Cardiac septum (tissue), 1 donor: ENCODE results near the gene PRC1. TPM values are rescaled to one million over a fixed set of nuclear protein-coding genes. Genes with fewer than 3 reads are reported as not detected.
"Not testable (repeated sequence)": the region's sequence is repeated elsewhere in the genome, so short reads cannot be mapped to it uniquely, and the experiment has no call there.

Experiments
- DNase-seq: peaks from one replicate; pipeline ENCODE4 v3.0.0-alpha.2; 2020; ENCODE audit warnings: low spot score
- intact Hi-C: fragments of 100-400 bp; cut with DNase I; formaldehyde crosslinking; loops from one replicate; pipeline ENCODE4 v1.14.0; 2022
- long read RNA-seq: library from polyadenylated mRNA; unstranded; transcript quantifications from one replicate; pipeline ENCODE4 v2.0.0, GENCODE V29; 2021
- total RNA-seq: library from RNA; stranded (reverse); fragmentation: NEBNext Ultra II Directional; extraction: Animal tissue kit (Norgen Biotek cat#: 25700); gene quantifications from one replicate; pipeline ENCODE4 v1.2.1, GENCODE V29; 2021
- donor health status: DM: no; HTN: no; CAD: no.

Gene PRC1, protein sequence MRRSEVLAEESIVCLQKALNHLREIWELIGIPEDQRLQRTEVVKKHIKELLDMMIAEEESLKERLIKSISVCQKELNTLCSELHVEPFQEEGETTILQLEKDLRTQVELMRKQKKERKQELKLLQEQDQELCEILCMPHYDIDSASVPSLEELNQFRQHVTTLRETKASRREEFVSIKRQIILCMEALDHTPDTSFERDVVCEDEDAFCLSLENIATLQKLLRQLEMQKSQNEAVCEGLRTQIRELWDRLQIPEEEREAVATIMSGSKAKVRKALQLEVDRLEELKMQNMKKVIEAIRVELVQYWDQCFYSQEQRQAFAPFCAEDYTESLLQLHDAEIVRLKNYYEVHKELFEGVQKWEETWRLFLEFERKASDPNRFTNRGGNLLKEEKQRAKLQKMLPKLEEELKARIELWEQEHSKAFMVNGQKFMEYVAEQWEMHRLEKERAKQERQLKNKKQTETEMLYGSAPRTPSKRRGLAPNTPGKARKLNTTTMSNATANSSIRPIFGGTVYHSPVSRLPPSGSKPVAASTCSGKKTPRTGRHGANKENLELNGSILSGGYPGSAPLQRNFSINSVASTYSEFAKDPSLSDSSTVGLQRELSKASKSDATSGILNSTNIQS
- 3.1 TPM for total RNA-seq
- long read RNA-seq, partial matches to known transcripts: 2 of 2 reads
- long read RNA-seq, other reads (novel, unspliced or antisense): 0 of 2 reads

DNA sequence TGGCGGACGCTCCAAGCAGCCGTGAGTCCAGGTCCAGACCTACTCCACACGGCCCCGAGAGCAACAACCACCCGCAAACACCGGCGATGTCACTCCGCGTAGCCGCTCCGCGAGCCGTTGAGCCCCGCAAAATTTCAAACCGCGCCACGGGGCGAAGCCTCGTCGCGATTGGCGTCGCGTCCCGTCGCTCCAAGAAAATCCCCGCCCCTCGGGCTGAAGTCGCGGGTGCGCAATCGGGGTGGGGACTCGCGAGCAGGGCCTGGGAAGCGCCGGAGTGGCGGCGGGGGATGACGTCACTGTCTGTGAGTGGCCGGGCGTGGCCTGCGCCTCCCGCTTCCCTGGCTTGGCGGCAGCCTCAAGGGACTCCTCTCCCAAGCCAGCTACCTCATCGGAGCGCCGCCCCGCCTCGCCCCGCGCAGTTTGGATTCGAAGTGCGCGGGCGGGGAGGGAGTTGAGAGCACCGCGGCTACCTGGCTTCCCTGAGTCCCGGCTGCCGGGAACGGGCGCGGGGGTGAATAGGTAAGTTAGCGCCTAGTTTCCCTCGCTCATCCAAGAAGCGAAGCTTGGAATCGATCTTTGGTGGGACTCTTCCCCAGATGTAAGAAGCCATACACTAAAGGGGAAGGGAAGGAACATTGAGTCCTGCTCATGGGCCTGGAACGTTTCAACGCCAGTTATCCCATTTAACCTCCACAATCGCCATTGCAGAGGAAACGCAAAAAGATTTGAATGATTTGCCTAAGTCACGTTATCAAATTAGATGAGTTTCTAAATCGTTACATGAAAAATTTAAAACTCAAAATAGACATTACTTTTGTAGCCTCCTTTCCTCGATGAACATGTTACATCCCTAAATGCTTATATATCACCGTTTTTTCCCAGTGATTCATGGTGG lies at the start of gene PRC1:
TSS of gene PRC1 (minus strand) at position 119 of the 895 bp plus-strand sequence. CDS start at position 1, 118 bp downstream.
- peak; percentile 100 for DNase-seq
- intact Hi-C loops: loop anchor here (2.0 kb wide), 1 partner anchor 38 kb away; no protein-coding TSS in a partner anchor

DNA sequence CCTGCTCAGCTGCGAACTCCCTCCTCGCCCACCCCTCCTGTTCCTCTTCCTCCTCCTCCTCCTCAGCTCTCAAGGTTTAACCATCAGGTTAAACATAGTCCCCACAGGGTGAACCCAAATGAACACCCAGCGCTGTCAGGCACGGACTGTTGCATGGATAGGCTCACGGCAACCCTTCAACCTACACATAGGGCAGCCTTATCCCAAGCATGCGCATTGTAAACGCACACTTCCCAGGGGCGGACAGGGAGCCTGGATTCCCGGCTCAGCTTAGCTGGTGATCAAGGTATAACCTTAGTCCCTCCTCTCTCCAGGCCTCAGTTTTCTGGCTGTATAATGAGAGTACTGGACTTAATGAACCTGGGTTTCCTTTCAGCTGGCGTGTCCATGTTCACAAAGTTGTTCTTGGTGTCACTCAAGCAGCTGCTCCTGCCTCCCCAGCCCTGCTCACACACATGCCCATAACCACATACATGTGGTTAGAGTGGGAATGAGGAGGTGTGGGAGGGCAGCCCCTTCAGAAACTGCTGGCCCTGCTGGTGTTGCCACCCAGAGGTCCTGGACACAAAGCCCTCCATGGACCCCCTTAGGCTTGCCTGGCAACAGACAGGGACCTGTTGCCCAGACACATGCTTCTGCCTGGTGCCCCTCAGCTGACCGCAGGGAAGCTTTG lies 49.0 kb upstream of the PRC1 start:
- no peak for DNase-seq
- intact Hi-C loops: no loop called here

DNA sequence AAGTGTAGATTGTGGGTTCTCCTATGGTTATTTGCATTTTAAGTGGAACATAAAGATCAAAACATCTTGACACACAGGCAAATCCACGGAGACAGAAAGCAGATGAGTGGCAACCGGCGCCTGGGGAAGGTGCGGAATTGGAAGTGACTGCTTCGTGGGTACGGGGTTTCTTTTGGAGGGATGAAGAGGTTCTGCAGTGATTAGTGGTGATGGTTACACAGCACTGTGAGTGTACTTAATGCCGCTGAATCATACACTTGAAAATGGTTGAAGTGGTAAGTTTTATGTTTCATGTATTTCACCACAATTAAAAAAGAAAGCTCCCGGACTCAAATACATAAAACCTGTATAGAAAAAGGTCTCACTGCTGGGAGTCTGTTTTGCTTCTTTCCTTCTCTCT lies 46.5 kb upstream of the PRC1 start:
- intact Hi-C loops: no loop called here
- no peak for DNase-seq

DNA sequence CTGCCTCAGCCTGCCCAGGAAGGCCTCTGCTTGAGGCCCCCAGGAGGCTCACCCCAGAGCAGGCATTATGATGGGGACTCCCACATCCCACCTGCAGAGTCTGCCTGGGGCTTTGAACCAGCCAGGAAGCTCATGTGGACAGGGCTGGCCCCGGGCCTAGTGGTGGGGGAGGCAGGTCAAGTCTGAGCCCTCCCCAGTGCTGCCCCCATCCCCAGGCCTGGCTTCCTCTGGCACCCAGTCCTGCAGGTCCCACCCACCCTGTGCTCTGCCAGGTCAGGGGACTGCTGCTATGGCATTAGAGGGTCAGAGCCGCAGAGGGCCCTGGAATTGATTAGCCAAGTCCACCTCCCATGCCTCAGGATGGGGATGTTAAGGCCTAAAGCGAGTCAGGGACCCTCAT lies 45.7 kb upstream of the PRC1 start:
- intact Hi-C loops: no loop called here
- DNase-seq: no peak

DNA sequence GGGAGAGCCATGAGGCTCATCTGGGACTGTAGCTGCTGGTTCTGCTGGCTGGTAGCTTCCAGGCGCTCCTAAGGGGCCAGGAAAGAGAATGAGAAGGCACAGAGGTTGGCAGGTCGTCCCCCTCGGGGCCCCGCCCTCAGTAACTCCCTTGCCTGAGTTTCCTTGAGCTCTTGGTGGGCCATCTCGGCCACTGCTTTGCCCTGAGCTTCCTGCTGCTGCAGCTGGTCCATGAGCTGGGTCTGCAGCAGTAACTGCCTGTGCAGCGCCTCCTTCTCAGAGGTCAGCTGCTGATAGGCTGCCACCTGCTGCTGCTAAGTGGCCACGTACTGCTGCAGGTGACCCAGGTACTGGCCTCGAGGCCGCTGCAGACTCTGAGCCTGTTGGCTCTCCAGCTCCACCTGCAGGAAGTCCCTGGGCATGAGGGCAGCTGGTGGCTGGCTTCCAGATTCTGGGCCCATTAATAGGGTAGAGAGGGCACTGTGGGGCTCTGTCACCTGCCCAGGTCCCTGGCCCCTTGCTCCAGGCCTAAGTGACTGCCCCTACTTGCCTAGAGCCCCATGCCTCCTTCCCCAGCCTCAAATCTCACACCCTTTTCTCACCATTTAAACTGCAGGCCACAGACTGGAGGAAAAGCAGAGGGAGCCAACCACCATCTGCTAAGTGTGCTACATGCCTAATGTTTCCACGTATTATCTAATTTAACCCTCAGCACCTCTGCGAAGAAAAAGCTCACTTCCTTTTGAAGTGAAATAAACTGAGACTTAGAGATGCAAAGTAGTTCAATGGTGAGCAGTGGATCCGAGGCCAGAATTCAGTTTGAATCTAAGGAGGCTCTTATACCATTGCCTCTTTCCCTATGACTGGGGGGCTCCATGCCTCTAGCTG lies 38.8 kb upstream of the PRC1 start:
- DNase-seq: peak; percentile 84
- intact Hi-C loops: no loop called here

DNA sequence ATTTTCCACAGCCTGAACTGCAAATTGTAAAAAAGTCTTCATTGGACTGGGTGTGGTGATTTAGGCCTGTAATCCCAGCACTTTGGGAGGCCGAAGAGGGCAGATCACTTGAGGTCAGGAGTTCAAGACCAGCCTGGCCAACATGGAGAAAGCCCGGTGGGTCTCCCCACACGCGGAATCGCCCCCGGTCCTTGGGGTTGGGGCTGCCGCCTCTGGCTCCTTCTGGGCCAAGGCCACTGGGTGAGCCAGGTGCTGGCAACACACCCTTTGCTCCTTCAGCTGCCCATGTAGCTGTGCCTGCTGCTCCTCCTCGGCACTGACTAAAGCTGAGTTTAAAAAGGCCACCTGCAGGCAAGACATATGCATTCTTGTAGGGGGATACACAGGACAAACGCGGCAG lies 37.5 kb upstream of the PRC1 start:
- intact Hi-C loops: no loop called here
- no peak for DNase-seq

DNA sequence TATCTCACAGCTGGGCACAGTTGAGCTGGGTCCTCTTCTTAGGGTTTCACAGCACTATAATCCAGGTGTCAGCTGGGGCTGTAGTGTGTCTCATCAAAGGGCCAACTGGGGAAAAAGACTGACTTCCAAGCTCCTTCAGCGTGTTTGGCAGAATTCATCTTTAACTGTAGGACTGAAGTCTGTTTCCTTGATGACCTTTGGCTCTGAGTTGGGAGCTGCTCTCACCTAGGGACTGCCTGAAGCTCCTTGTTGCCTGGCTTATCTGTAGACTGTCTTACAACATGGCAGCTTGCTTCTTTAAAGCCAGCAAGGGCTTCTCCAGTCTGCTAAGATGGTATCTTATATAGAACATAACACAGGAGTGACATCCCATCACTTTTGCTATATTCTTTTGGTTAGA lies 33.3 kb upstream of the PRC1 start:
- peak; percentile 44 for DNase-seq
- intact Hi-C loops: no loop called here

DNA sequence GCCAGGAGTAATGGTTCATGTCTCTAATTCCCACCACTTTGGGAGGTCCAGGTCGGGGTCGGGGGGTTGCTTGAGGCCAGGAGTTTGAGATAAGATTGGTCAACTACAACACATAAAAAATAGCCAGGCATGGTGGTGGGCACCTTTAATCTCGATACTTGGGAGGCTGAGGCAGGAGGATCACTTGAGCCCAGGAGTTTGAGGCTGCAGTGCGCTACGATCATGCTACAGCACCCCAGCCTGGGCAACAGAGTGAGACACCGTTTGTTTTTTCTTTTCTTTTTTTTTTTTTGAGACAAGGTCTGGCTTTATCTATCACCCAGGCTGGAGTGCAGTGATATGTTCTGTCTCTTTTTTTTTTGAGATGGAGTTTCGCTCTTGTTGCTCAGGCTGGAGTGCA lies 29.4 kb upstream of the PRC1 start:
- intact Hi-C loops: loop anchor here (2.0 kb wide), 1 partner anchor 67 kb away; no protein-coding TSS in a partner anchor
- peak; percentile 9 for DNase-seq

DNA sequence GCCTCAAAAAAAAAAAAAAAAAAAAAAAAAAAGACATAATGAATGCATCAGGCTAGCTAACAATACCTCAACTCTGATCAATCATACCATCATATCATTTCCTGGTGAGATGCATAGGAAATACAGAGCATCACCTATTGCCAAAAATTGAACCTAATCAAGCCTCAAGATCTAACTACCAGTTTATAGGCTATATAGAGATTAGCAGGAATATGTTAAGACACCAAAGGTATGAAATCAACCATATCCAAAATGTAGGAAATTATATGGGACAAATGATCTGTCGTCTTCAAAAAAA lies 28.4 kb upstream of the PRC1 start:
- DNase-seq: no peak
- intact Hi-C loops: loop anchor here (2.0 kb wide), 1 partner anchor 66 kb away; no protein-coding TSS in a partner anchor

DNA sequence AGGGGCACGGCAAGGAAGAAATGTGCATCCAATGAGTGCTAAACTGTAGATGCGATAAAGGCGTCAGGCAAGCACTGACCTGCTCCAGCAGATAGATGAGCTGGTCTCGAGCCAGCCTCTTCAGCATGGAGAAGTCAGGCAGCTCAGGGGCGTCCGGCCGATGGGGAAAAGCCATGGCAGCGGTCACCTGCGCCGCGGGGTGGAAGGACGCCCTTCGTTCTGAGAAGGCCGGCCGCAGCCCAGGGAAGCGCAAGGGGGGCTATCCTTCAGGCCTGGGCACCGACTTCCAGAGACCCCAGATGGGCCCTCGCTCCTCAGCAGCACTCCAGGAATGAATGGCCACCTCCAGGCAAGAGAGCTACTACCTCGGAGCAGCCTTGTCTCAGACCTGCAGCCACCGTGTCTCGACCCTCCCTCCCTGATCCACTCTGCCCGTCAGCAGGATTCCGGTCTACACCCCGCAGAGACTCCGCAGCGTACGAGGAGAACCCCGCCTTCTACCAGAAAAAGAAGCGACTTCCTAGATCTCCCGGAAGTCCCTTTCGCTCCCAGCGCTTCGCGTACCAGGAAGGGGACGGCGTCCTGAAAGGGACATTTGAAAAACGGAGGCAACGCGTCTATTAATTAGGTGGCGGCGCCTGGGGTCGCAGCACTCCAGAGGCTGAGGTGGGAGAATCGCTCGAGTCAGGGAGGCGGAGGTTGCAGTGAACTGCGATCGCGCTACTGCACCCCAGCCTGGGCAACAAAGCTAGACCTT lies 27.9 kb upstream of the PRC1 start, which contains the start of gene VPS33B:
TSS of gene VPS33B (minus strand) at position 520 of the 757 bp plus-strand sequence. CDS start at position 175, 345 bp downstream.
- intact Hi-C loops: loop anchor here (2.0 kb wide), 1 partner anchor 65 kb away; no protein-coding TSS in a partner anchor
- peak; percentile 94 for DNase-seq

DNA sequence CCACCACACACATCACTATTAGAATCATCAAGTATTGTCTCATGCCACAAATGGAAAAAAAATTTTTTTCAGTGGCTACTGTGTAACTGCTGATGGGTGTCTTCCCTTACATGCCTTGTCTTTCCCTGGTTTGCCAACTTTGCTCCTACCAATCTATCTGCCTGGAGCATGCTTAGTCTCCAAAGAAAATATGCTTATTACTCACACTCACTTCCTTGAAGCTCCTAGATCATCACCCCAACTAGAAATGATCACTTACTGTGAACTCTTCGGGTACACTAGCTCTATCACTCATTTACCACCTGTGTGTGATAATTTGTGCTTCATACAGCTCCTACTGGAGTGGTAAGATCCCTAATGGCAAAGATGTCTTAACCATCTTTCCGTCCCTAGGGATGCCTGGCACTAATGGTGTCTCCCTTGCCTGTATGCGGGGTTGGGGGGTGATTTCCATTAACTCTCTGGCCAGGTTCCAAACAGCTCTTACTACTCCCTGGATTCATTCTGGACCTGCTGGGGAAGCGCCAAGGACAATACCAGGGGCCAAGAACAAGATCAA lies 27.3 kb upstream of the PRC1 start:
- intact Hi-C loops: loop anchor here (2.0 kb wide), 1 partner anchor 65 kb away; no protein-coding TSS in a partner anchor
- DNase-seq: peak; percentile 33

DNA sequence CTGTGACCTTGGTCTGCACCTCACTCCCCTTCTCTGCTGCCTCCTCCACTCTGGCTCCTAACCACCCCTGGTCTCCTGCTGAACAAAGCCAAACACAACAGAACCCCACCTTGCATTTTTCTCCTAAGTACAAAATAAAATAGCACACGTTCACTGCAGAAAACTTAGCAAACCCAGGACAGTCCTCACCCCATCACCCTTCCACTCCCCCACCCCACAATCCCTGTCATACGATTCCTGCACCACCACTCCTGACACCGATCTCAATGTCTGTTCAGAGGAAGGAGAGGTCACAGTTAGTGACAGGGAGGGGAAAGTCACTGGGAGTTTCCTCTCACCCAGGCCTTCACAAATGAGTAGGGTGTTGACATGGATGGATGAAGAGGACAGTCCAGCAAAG lies 23.8 kb upstream of the PRC1 start:
- peak; percentile 33 for DNase-seq
- intact Hi-C loops: no loop called here

DNA sequence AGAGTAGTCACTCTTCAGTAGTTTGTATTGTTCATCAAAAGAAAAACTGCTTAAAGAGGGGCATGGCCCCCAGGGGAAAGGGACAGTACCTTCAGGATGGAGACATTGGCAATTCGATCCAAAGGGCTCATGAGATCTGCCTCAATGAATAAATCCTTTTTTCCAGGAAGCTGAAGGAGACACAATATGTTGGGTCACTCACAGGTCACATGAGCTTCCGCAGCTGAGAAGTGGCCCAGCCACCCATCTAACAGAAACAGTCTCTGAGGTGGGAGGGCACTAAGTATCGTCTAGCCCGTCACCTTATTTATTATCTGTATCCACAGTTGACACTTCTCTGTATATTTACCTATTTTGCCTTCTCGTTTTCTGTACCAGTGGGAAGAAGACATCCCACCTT lies 23.4 kb upstream of the PRC1 start:
- intact Hi-C loops: no loop called here
- DNase-seq: no peak

DNA sequence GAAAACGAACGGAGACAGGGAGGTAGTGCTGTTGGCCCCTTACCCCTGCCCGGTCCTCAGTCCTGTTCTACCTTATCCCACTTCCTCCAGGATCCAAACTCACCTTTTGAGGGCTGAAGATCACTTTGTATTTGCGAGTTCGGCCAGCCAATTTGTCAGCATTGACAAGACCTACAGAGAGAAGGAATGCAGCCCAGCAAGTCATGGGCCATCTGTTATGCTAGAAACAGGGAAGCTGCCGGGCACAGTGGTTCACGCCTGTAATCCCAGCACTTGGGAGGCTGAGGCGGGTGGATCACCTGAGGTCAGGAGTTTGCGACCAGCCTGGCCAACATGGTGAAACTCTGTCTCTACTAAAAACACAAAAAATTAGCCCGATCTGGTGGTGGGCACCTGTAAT lies 19.4 kb upstream of the PRC1 start:
- intact Hi-C loops, DNase-seq: not testable (repeated sequence)

DNA sequence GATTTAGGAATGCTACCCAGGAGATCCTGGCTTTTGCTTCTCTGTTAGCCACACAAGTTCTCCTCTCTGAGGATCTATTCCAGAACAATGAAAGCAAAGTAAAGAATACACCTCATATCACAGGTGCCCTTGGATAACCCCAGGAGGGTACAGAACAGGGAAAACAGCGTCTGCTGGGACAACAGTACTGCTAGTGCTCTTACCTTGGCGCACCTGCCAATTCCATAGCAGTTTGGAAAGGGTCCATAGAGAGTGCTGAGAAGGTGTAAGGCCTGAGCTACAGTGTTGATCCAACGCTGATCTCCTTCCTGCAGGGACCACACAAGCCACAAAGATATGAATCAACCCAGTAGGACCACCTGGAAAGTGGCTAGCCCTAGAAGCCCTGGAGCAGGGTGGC lies 12.9 kb upstream of the PRC1 start:
- intact Hi-C loops: no loop called here
- no peak for DNase-seq

DNA sequence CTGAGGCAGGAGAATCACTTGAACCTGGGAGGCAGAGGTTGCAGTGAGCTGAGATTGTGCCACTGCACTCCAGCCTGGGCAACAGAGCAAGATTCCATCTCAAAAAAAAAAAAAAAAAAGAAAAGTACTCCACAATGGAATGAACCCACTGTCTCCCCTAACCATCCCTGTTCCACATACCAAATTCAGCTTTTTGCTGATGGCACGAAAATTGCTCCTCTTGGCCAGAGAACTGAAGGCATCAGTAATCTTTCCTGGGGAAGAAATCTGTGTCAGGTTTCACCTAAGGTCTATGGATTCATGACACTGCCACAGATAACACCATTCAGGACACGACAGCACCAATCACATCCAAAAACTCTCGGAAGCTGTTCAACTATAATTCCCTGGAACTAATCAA lies 6.9 kb upstream of the PRC1 start:
- no peak for DNase-seq
- intact Hi-C loops: no loop called here

DNA sequence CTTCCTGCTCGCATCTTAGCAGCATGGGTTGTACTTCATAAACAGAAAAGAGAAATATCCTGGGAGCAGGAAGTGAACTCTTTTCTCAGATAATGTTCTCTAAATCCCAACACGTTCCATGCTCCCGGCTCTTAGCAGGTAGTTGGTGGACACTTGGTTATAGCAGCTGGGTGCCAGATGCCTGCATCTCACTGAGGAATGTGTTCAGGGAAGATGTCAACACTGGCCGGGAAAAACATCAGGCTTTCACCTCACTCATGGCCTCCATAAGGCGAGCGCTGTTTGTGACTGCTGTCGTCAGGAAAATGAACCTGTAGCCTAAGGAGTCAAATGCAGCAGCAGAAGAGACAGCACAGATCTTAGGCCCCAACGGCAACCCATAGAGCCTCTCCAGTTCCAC lies 4.4 kb upstream of the PRC1 start:
- intact Hi-C loops: no loop called here
- no peak for DNase-seq
